Tibial nerve (tissue), 4 donors: ENCODE measurements around the gene CD1C. TPM values are rescaled to one million over a fixed set of nuclear protein-coding genes. Genes with fewer than 3 reads are reported as not detected.

Source experiments
- DNase-seq, 2 donors: peaks; one replicate each; pipeline ENCODE4 v3.0.0-alpha.2; 2019; ENCODE audit warnings: low spot score in 2 of 2
- H3K27ac ChIP-seq, 4 donors: fragments of 200-600 bp; sonication (generic) in 3 of 4; one replicate each; pipeline ENCODE4 v1.5.1; 2017 to 2019; ENCODE audit warnings: mild to moderate bottlenecking in 1 of 4
- H3K27me3 ChIP-seq, 2 donors: fragments of 200-600 bp; sonication (generic) in 1 of 2; one replicate each; pipeline versions ENCODE4 v1.5.1 to v1.6.0; 2017 to 2019
- H3K36me3 ChIP-seq, 3 donors: fragments of 200-600 bp; sonication (generic); one replicate each; pipeline ENCODE4 v1.5.1; 2018 to 2019
- H3K4me1 ChIP-seq, 4 donors: fragments of 200-600 bp; sonication (generic) in 3 of 4; one replicate each; pipeline ENCODE4 v1.5.1; 2017 to 2019
- H3K4me3 ChIP-seq, 4 donors: fragments of 200-600 bp; sonication (generic) in 3 of 4; one replicate each; pipeline ENCODE4 v1.5.1; 2017 to 2019; ENCODE audit warnings: mild to moderate bottlenecking in 1 of 4, moderate library complexity in 1 of 4
- H3K9me3 ChIP-seq, 4 donors: fragments of 200-600 bp; sonication (generic) in 3 of 4; one replicate each; pipeline ENCODE4 v1.5.1; 2017 to 2019
- CTCF ChIP-seq, 5 experiments: fragments of 200-600 bp in 3 of 5; fragments of 450-650 bp in 2 of 5; sonication (generic) in 3 of 5; IDR thresholded peaks; one replicate each; pipeline ENCODE4 v1.5.1; 2016 to 2019; ENCODE audit warnings: antibody characterized with exemption in 5 of 5, mild to moderate bottlenecking in 3 of 5, moderate library complexity in 2 of 5
- EP300 ChIP-seq, 2 donors: sonication (generic); formaldehyde crosslinking; IDR thresholded peaks; one replicate each; pipeline ENCODE4 v1.6.1; 2017; ENCODE audit warnings: antibody characterized with exemption in 2 of 2, mild to moderate bottlenecking in 1 of 2
- POLR2A ChIP-seq, 2 donors: fragments of 450-650 bp; IDR thresholded peaks; one replicate each; pipeline ENCODE4 v1.6.1; 2017; ENCODE audit warnings: antibody characterized with exemption in 2 of 2, mild to moderate bottlenecking in 2 of 2, moderate library complexity in 2 of 2
- WGBS, 2 donors: methylation state at CpG; one replicate each; pipeline ENCODE4 v1.1.5; 2018; 5-methylcytosine and 5-hydroxymethylcytosine counted together
- total RNA-seq, 4 donors: library from RNA; depleted of rRNA; stranded (reverse); fragments of >200 nt; gene quantifications; one replicate each; pipeline ENCODE4 v1.1.0, GENCODE V29; 2016

Gene CD1C
- total RNA-seq, result 1 to 10 TPM in 2 of 4 donors, not detected in 2; 2.2 to 2.5 TPM

GRCh38 chr1:158289811-158290210 is at the start of gene CD1C:
CD1C (plus strand) TSS chr1:158289923; CDS start chr1:158290065, 142 bp downstream.
- Histone ChIP-seq H3K4me1 (no peaks in the 10 kb centered on the region), H3K36me3 (no peaks in the 10 kb centered on the region), H3K27me3 (no peaks in the 10 kb centered on the region), H3K4me3 (no peak within 1 kb of the TSS), H3K27ac (no peak within 1 kb of the TSS), H3K9me3 (peaks cover 0 to under 1% (median 0%) of the 10 kb centered on the region in 4 donors)
- TF ChIP-seq POLR2A (IDR thresholded peaks at IDR 0.05) (no peak), CTCF (IDR thresholded peaks at IDR 0.05) (no peak), EP300 (IDR thresholded peaks at IDR 0.05) (no peak)
- DNase-seq, result no peak
- WGBS, 2 donors, result 75 to 81% methylated on average over 4 of the region's 4 CpGs

- Histone ChIP-seq H3K27me3 (no peaks in the 10 kb centered on the region), H3K36me3 (no peaks in the 10 kb centered on the region), H3K4me1 (peaks cover 0 to 4% (median 0%) of the 10 kb centered on the region in 4 donors), H3K4me3 (no peak overlapping the region), H3K27ac (no peak overlapping the region), H3K9me3 (no peaks in the 10 kb centered on the region)
- no peak for DNase-seq
- 69 to 80% methylated on average over 7 of the region's 7 CpGs for WGBS, 2 donors
- TF ChIP-seq EP300 (IDR thresholded peaks at IDR 0.05) (no peak), CTCF (IDR thresholded peaks at IDR 0.05) (no peak), POLR2A (IDR thresholded peaks at IDR 0.05) (no peak)
Measured at GRCh38 chr1:158246650-158247049, 43.1 kb upstream of the CD1C start.

- peak in 1 of 2 donors; percentile 52 for DNase-seq
- 83 to 89% methylated on average over 3 of the region's 3 CpGs for WGBS, 2 donors
- TF ChIP-seq EP300 (IDR thresholded peaks at IDR 0.05) (peak in 1 of 2 donors; percentile 40), CTCF (IDR thresholded peaks at IDR 0.05) (no peak), POLR2A (IDR thresholded peaks at IDR 0.05) (no peak)
Measured at GRCh38 chr1:158248118-158248517, 41.6 kb upstream of the CD1C start.

GRCh38 chr1:158248771-158249170 is 41.0 kb upstream of the CD1C start:
- H3K36me3 ChIP-seq, result no peaks in the 10 kb centered on the region
- H3K4me3 ChIP-seq, result no peak overlapping the region
- H3K27ac ChIP-seq, result no peak overlapping the region
- H3K4me1 ChIP-seq, result peaks cover 0 to 4% (median 0%) of the 10 kb centered on the region in 4 donors
- TF ChIP-seq POLR2A (IDR thresholded peaks at IDR 0.05), result no peak
- no peak for TF ChIP-seq CTCF (IDR thresholded peaks at IDR 0.05)
- no peak for TF ChIP-seq EP300 (IDR thresholded peaks at IDR 0.05)
- DNase-seq, result no peak
- no peaks in the 10 kb centered on the region for H3K9me3 ChIP-seq
- H3K27me3 ChIP-seq, result no peaks in the 10 kb centered on the region
- WGBS, 2 donors, result 72 to 79% methylated on average over 2 of the region's 2 CpGs

More at GRCh38 chr1:158248118-158248517, 41.6 kb upstream of the CD1C start:
- Histone ChIP-seq H3K4me3 (no peak overlapping the region), H3K9me3 (no peaks in the 10 kb centered on the region), H3K4me1 (peaks cover 0 to 4% (median 0%) of the 10 kb centered on the region in 4 donors), H3K27me3 (no peaks in the 10 kb centered on the region), H3K36me3 (no peaks in the 10 kb centered on the region), H3K27ac (no peak overlapping the region)

GRCh38 chr1:158249646-158250045 is 40.1 kb upstream of the CD1C start:
- no peak overlapping the region for H3K4me3 ChIP-seq
- no peak for DNase-seq
- no peaks in the 10 kb centered on the region for H3K27me3 ChIP-seq
- no peak overlapping the region for H3K27ac ChIP-seq
- H3K36me3 ChIP-seq, result no peaks in the 10 kb centered on the region
- TF ChIP-seq CTCF (IDR thresholded peaks at IDR 0.05) (no peak), EP300 (IDR thresholded peaks at IDR 0.05) (no peak), POLR2A (IDR thresholded peaks at IDR 0.05) (no peak)
- 89 to 92% methylated on average over 4 of the region's 4 CpGs for WGBS, 2 donors
- H3K4me1 ChIP-seq, result peaks cover 0 to 4% (median 0%) of the 10 kb centered on the region in 4 donors
- no peaks in the 10 kb centered on the region for H3K9me3 ChIP-seq
